ENCODE results near the gene FYB1. TPM values are rescaled to one million over a fixed set of nuclear protein-coding genes. Genes with fewer than 3 reads are reported as not detected.
"Not testable (repeated sequence)": the region's sequence is repeated elsewhere in the genome, so short reads cannot be mapped to it uniquely, and the experiment has no call there.

Gene FYB1
- polyA plus RNA-seq, 3 donors: 75.3 to 141 (median 118) TPM

- no peak overlapping the region for H2AFZ ChIP-seq (ENCODE audit: insufficient read depth, low read depth, low read length, poor library complexity, severe bottlenecking)
Observed at GRCh38 chr5:39185761-39186160, 33.6 kb downstream of the FYB1 start.

GRCh38 chr5:39179561-39179960 is 39.8 kb downstream of the FYB1 start:
- Histone ChIP-seq H3K36me3 (replicated peaks in 1 of 2; ENCODE audit: control insufficient read depth in 1 of 2, insufficient read depth in 2 of 2, low read length in 2 of 2) (peaks cover 20 to 60% of the 10 kb centered on the region in 2 donors), H3K79me2 (ENCODE audit: insufficient read depth, low read length) (peaks cover 90% of the 10 kb centered on the region), H3K27ac (ENCODE audit: low read depth in 1 of 2, low read length in 2 of 2) (peak overlapping the region; percentile 4 to 84), H4K20me1 (ENCODE audit: insufficient read depth, low read length) (peaks cover 100% of the 10 kb centered on the region), H3K4me1 (ENCODE audit: control insufficient read depth in 1 of 2, insufficient read depth in 2 of 2, low read length in 2 of 2) (peaks cover 71 to 73% of the 10 kb centered on the region in 2 donors)
- H3K9me3 ChIP-seq (replicated peaks in 1 of 2; ENCODE audit: control insufficient read depth in 1 of 2, insufficient read depth in 1 of 2, low read length in 2 of 2); H3K9me3 Mint-ChIP-seq; H3K4me3 Mint-ChIP-seq; intact Hi-C loops (cut with micrococcal nuclease); H3K4me2 ChIP-seq (replicated peaks; ENCODE audit: extremely low read depth, low read length, poor library complexity, severe bottlenecking); H3K9ac ChIP-seq (ENCODE audit: insufficient read depth, low read length, poor library complexity, severe bottlenecking); DNase-seq; H3K27me3 ChIP-seq (ENCODE audit: control insufficient read depth in 2 of 2, insufficient read depth in 2 of 2, low read length in 2 of 2); H3K27me3 Mint-ChIP-seq (ENCODE audit: low read depth in 3 of 3); H3K4me3 ChIP-seq (replicated peaks in 1 of 3; ENCODE audit: low read depth in 2 of 3, low read length in 3 of 3); H2AFZ ChIP-seq (ENCODE audit: insufficient read depth, low read depth, low read length, poor library complexity, severe bottlenecking): not testable (repeated sequence)
- peak overlapping the region; percentile 53 to 88 (median 83) for H3K27ac Mint-ChIP-seq
- WGBS (ENCODE audit: insufficient coverage): 50% methylated on average over 2 of the region's 3 CpGs
- H3K4me1 Mint-ChIP-seq: peaks cover 80% of the 10 kb centered on the region
- peaks cover 46 to 52% of the 10 kb centered on the region in 2 donors for H3K36me3 Mint-ChIP-seq

More at GRCh38 chr5:39185761-39186160, 33.6 kb downstream of the FYB1 start:
- no peak for TF ChIP-seq CTCF (IDR thresholded peaks at IDR 0.05)
- Mint-ChIP-seq H3K9me3 (no peaks in the 10 kb centered on the region), H3K27ac (peak overlapping the region in 4 of 7 donors; percentile 50 to 85 (median 53)), H3K27me3 (ENCODE audit: low read depth in 3 of 3) (peaks cover 0 to 2% (median 0%) of the 10 kb centered on the region in 3 donors), H3K4me1 (peaks cover 59% of the 10 kb centered on the region), H3K36me3 (peaks cover 52 to 69% of the 10 kb centered on the region in 2 donors), H3K4me3 (no peak overlapping the region)
- 99% methylated on average over 8 of the region's 9 CpGs for WGBS (ENCODE audit: insufficient coverage)
- Histone ChIP-seq H3K4me1 (ENCODE audit: control insufficient read depth in 1 of 2, insufficient read depth in 2 of 2, low read length in 2 of 2) (peaks cover 38 to 40% of the 10 kb centered on the region in 2 donors), H3K9ac (ENCODE audit: insufficient read depth, low read length, poor library complexity, severe bottlenecking) (no peak overlapping the region), H3K36me3 (replicated peaks in 1 of 2; ENCODE audit: control insufficient read depth in 1 of 2, insufficient read depth in 2 of 2, low read length in 2 of 2) (peaks cover 20 to 83% of the 10 kb centered on the region in 2 donors), H3K27me3 (ENCODE audit: control insufficient read depth in 2 of 2, insufficient read depth in 2 of 2, low read length in 2 of 2) (no peaks in the 10 kb centered on the region), H3K27ac (ENCODE audit: low read depth in 1 of 2, low read length in 2 of 2) (no peak overlapping the region), H3K4me3 (replicated peaks in 1 of 3; ENCODE audit: low read depth in 2 of 3, low read length in 3 of 3) (no peak overlapping the region), H3K9me3 (replicated peaks in 1 of 2; ENCODE audit: control insufficient read depth in 1 of 2, insufficient read depth in 1 of 2, low read length in 2 of 2) (no peaks in the 10 kb centered on the region), H3K79me2 (ENCODE audit: insufficient read depth, low read length) (peaks cover 98% of the 10 kb centered on the region), H4K20me1 (ENCODE audit: insufficient read depth, low read length) (peaks cover 100% of the 10 kb centered on the region), H3K4me2 (replicated peaks; ENCODE audit: extremely low read depth, low read length, poor library complexity, severe bottlenecking) (no peak overlapping the region)
- DNase-seq: no peak
- intact Hi-C loops (cut with micrococcal nuclease): no loop called here

Measured in CD14-positive monocyte (primary cell).